Right lobe of liver (tissue), 6 donors: Measurements from ENCODE around the gene ARHGAP21. TPM values are rescaled to one million over a fixed set of nuclear protein-coding genes. Genes with fewer than 3 reads are reported as not detected.

ENCODE experiments used
- ATAC-seq, 4 donors: fragments of 200-7000 bp; cut with Tn5 transposase; one replicate each; pipeline ENCODE4 v1.9.1; 2020; ENCODE audit warnings: mild to moderate bottlenecking in 4 of 4, moderate library complexity in 4 of 4
- DNase-seq, 3 donors: peaks; one replicate each; pipeline ENCODE4 v3.0.0-alpha.2; 2020
- H3K27ac ChIP-seq, 3 donors: fragments of 200-600 bp; one replicate each; pipeline ENCODE4 v1.8.0; 2022
- H3K27me3 ChIP-seq, 2 donors: fragments of 200-600 bp; one replicate each; pipeline ENCODE4 v1.8.0; 2022
- H3K36me3 ChIP-seq, 4 donors: fragments of 200-600 bp; sonication (generic) in 1 of 4; one replicate each; pipeline versions ENCODE4 v1.5.1 to v1.8.0; 2017 to 2022; ENCODE audit warnings: control low read depth in 1 of 4
- H3K4me1 ChIP-seq, 4 donors: fragments of 200-600 bp; sonication (generic) in 1 of 4; one replicate each; pipeline versions ENCODE4 v1.5.1 to v1.8.0; 2017 to 2022; ENCODE audit warnings: control low read depth in 1 of 4
- H3K4me3 ChIP-seq, 3 donors: fragments of 200-600 bp; one replicate each; pipeline ENCODE4 v1.8.0; 2022
- H3K9me3 ChIP-seq, 4 donors: fragments of 200-600 bp; sonication (generic) in 1 of 4; one replicate each; pipeline versions ENCODE4 v1.5.1 to v1.8.0; 2017 to 2022; ENCODE audit warnings: control low read depth in 1 of 4
- POLR2A ChIP-seq: fragments of 450-650 bp; IDR thresholded peaks from one replicate; pipeline ENCODE4 v1.6.1; 2017; ENCODE audit warnings: antibody characterized with exemption, mild to moderate bottlenecking
- WGBS: methylation state at CpG from one replicate; pipeline ENCODE4 v1.1.6; 2018; ENCODE audit warnings: low coverage, low lambda C conversion rate; ENCODE audit not compliant: insufficient coverage; ENCODE audit errors: missing lambda C conversion rate; 5-methylcytosine and 5-hydroxymethylcytosine counted together
- intact Hi-C, 2 donors: fragments of 100-400 bp; cut with DNase I; formaldehyde crosslinking; loops; one replicate each; pipeline versions ENCODE4 v1.11.2 to v1.14.1; 2022
- total RNA-seq, 6 experiments: library from RNA; depleted of rRNA in 2 of 6; stranded (reverse); fragments of >200 nt in 2 of 6; fragmentation: NEBNext Ultra II Directional in 3 of 6; extraction: Animal tissue kit (Norgen Biotek cat#: 25700) in 3 of 6; gene quantifications; one replicate each; pipeline versions ENCODE4 v1.1.0 to v1.2.4, GENCODE V29; 2016 to 2023
- TF ChIP-seq, protein P1 (sequence below), 4 donors: fragments of 200-600 bp in 3 of 4; fragments of 450-650 bp in 1 of 4; IDR thresholded peaks; one replicate each; pipeline versions ENCODE4 v1.5.1 to v1.8.0; 2016 to 2022; ENCODE audit warnings: antibody characterized with exemption in 4 of 4, mild to moderate bottlenecking in 2 of 4
- donor health status: DM: no; HTN: yes; CAD: no.
- donor health status: DM: no; HTN: no; CAD: no.
- donor health status: DM: no; HTN: no; CAD: no.
- donor health status: DM: no; HTN: yes; CAD: no.
- donor health status: DM: no; HTN: yes; CAD: no.

Gene ARHGAP21
- total RNA-seq, 6 experiments from 2014 or later = 27.6 to 47.1 (median 31.0) TPM

DNA sequence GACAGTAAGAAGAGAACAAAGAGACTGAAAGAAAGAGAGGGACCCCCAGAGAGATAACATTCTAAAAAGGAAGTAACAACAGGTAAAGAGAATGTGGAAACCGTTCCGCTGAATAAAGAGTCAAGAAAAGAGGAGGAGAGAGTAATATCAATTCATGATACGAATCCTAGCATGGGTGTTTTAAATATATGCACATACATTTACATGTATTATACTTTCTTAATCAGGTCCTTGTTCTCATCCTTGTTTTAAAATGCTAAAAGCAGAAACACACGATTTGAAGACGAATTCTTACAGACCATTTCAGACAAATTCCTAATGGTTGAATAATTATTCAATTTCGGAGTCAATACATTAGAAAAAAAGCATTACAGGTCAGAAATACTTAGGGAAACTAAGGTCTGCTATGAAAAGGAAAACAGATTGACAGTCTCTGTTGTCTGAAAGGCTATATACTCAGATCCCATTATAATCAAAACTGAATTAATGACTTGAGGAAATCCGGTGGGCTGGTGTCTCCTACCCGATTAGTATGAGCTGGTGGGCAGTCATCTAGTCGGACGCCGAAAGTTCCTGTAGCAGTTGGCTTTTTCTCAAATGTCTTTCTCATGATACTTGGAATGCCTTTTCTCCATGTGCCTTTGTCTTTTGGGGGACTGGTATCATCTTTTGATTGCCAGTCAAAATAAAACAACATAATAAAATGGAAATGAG is 127.3 kb downstream of the ARHGAP21 start:
- intact Hi-C loops = no loop called here
- H3K27ac ChIP-seq = no peak overlapping the region
- H3K4me3 ChIP-seq = no peak overlapping the region
- no peaks in the 10 kb centered on the region for H3K9me3 ChIP-seq
- ATAC-seq (no peak), DNase-seq (no peak)
- TF ChIP-seq, protein P1, sequence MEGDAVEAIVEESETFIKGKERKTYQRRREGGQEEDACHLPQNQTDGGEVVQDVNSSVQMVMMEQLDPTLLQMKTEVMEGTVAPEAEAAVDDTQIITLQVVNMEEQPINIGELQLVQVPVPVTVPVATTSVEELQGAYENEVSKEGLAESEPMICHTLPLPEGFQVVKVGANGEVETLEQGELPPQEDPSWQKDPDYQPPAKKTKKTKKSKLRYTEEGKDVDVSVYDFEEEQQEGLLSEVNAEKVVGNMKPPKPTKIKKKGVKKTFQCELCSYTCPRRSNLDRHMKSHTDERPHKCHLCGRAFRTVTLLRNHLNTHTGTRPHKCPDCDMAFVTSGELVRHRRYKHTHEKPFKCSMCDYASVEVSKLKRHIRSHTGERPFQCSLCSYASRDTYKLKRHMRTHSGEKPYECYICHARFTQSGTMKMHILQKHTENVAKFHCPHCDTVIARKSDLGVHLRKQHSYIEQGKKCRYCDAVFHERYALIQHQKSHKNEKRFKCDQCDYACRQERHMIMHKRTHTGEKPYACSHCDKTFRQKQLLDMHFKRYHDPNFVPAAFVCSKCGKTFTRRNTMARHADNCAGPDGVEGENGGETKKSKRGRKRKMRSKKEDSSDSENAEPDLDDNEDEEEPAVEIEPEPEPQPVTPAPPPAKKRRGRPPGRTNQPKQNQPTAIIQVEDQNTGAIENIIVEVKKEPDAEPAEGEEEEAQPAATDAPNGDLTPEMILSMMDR (IDR thresholded peaks at IDR 0.05) = no peak
- no peak for TF ChIP-seq POLR2A
- WGBS = 95% methylated on average over 11 of the region's 11 CpGs
- H3K36me3 ChIP-seq = peaks cover 0 to 92% (median 19%) of the 10 kb centered on the region in 4 donors
- H3K27me3 ChIP-seq = no peaks in the 10 kb centered on the region
- no peaks in the 10 kb centered on the region for H3K4me1 ChIP-seq

GRCh38 chr10:24590697-24591457 is 132.8 kb downstream of the ARHGAP21 start:
- Histone ChIP-seq H3K4me3 (no peak overlapping the region), H3K27me3 (no peaks in the 10 kb centered on the region), H3K36me3 (peaks cover 0 to 82% (median 28%) of the 10 kb centered on the region in 4 donors), H3K27ac (no peak overlapping the region), H3K9me3 (no peaks in the 10 kb centered on the region), H3K4me1 (no peaks in the 10 kb centered on the region)
- TF ChIP-seq, protein P1 (IDR thresholded peaks at IDR 0.05) = no peak
- no peak for TF ChIP-seq POLR2A
- intact Hi-C loops = no loop called here
- ATAC-seq = no peak
- no peak for DNase-seq

DNA sequence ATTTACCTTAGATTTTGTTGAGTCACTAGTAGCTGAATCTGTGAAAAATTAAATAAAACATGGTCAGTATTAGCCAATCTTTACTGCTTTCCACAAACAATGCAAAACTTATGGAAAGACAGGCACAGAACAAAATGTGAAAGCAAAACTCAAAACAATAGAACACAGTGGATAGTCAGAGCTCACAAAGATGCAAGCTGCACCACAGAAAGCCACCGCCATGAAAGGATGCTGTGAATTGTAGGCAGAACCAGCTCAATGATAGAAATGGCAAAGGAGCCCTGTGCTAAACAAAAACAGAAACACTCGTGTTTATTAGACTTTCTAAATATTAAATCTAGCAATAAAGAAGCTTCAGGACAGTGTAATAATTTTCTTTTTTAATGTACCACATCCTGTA is 134.4 kb downstream of the ARHGAP21 start:
- Histone ChIP-seq H3K27me3 (no peaks in the 10 kb centered on the region), H3K9me3 (no peaks in the 10 kb centered on the region), H3K36me3 (peaks cover 0 to 67% (median 23%) of the 10 kb centered on the region in 4 donors), H3K4me3 (no peak overlapping the region), H3K27ac (no peak overlapping the region), H3K4me1 (no peaks in the 10 kb centered on the region)
- intact Hi-C loops = no loop called here
- ATAC-seq (no peak), DNase-seq (no peak)
- WGBS = 88% methylated on average over 1 of the region's 2 CpGs
- TF ChIP-seq POLR2A = no peak
- TF ChIP-seq, protein P1 (IDR thresholded peaks at IDR 0.05) = no peak

GRCh38 chr10:24579906-24580305 is 143.8 kb downstream of the ARHGAP21 start:
- no peak for TF ChIP-seq POLR2A
- TF ChIP-seq, protein P1 (IDR thresholded peaks at IDR 0.05) = no peak
- WGBS = 69% methylated on average over 4 of the region's 4 CpGs
- Histone ChIP-seq H3K9me3 (no peaks in the 10 kb centered on the region), H3K27me3 (no peaks in the 10 kb centered on the region), H3K36me3 (no peaks in the 10 kb centered on the region), H3K4me3 (no peak overlapping the region), H3K4me1 (no peaks in the 10 kb centered on the region), H3K27ac (no peak overlapping the region)
- ATAC-seq (no peak), DNase-seq (no peak)
- intact Hi-C loops = no loop called here
